Endothelial cell of umbilical vein (primary cell): ENCODE measurements around the gene C12orf43.

Experiments used
- POLR2A ChIP-seq: IDR thresholded peaks from 2 replicates; pipeline ENCODE4 v1.6.1; 2012; ENCODE audit warnings: low read depth, mild to moderate bottlenecking, control low read depth, low read length
- TF ChIP-seq, protein P1 (sequence below), 2 donors: IDR thresholded peaks; 1 replicate in 1 of 2; 2 replicates in 1 of 2; pipeline ENCODE4 v1.5.1; 2011; ENCODE audit warnings: low read length in 2 of 2, mild to moderate bottlenecking in 2 of 2, moderate library complexity in 2 of 2, control low read depth in 1 of 2, inconsistent platforms in 1 of 2, low read depth in 1 of 2; ENCODE audit not compliant: insufficient read depth in 1 of 2; ENCODE audit errors: extremely low read depth in 1 of 2

DNA sequence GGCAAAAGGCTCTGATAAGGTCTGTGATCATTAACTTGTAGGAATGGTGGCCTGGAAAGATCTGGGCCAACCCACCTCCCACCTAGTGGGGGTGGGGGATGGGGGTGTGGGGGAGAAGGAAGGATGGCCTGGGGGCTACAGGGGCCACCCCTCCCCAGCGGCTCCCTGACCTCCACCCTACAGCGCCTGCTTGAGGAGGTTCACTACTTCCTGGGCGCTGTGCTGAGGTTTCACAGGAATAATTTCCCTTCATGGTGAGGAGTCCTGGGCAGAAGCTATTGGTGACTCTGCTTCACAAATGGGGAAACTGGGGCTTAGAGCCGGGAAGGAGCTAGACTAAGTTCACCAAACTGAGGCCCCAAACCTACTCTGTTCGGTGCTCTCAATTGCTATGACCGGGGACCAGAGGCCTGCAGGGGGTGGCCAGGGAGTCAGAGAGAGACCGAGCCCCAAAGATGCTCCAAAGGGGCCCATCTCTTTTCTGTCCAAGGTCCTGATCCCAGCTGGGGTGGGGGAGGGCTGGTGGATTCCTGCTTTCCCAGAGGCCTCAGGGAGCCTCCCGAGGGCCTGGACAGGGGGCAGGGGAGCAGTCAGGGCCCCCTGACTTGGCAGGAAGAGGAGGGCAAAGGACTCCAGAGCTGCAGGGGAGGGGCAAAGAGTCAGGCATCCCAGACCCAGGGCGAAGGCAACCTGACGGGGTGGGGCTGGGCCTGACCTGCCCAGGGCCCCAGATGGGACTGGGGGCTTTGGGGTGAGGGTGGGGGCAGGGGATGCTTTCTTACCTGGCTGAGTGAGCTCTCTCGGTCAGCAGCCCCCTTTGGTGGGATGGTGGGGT, 36.2 kb downstream of the C12orf43 start:
- TF ChIP-seq, protein P1, sequence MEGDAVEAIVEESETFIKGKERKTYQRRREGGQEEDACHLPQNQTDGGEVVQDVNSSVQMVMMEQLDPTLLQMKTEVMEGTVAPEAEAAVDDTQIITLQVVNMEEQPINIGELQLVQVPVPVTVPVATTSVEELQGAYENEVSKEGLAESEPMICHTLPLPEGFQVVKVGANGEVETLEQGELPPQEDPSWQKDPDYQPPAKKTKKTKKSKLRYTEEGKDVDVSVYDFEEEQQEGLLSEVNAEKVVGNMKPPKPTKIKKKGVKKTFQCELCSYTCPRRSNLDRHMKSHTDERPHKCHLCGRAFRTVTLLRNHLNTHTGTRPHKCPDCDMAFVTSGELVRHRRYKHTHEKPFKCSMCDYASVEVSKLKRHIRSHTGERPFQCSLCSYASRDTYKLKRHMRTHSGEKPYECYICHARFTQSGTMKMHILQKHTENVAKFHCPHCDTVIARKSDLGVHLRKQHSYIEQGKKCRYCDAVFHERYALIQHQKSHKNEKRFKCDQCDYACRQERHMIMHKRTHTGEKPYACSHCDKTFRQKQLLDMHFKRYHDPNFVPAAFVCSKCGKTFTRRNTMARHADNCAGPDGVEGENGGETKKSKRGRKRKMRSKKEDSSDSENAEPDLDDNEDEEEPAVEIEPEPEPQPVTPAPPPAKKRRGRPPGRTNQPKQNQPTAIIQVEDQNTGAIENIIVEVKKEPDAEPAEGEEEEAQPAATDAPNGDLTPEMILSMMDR (IDR thresholded peaks at IDR 0.05; ENCODE audit: extremely low read depth in 1 of 2, insufficient read depth in 1 of 2, low read depth in 1 of 2, low read length in 2 of 2): no peak
- TF ChIP-seq POLR2A: no peak
